NB4 (cell line): ENCODE data around the gene BBS9.

Source experiments
- POLR2A ChIP-seq: IDR thresholded peaks from 2 replicates; pipeline ENCODE4 v1.6.1; 2011; ENCODE audit warnings: mild to moderate bottlenecking; ENCODE audit not compliant: insufficient read length; ENCODE audit errors: extremely low read depth
- TF ChIP-seq, protein P1 (sequence below): IDR thresholded peaks from one replicate; pipeline ENCODE4 v1.5.1; 2012; ENCODE audit warnings: low read depth, low read length
- TF ChIP-seq, protein P2 (sequence below): IDR thresholded peaks from 2 replicates; pipeline ENCODE4 v1.6.1; 2011; ENCODE audit warnings: low read depth, low read length

DNA sequence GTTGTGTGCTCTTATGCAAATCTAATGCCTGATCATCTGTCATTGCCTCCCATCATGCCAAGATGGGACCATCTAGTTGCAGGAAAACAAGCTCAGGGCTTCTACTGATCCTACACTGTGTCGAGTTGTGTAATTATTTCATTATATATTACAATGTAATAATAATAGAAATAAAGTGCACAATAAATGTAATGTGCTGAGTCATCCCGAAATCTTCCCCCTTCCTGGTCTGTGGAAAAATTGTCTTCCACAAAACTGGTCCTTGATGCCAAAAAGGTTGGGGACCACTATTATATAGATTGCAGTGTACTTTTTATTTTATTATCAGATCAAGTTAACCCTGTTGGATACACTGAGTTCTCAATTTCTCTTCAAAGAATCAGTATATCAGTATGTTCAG, 50.2 kb downstream of the BBS9 start:
- TF ChIP-seq POLR2A = no peak
- TF ChIP-seq, protein P1, sequence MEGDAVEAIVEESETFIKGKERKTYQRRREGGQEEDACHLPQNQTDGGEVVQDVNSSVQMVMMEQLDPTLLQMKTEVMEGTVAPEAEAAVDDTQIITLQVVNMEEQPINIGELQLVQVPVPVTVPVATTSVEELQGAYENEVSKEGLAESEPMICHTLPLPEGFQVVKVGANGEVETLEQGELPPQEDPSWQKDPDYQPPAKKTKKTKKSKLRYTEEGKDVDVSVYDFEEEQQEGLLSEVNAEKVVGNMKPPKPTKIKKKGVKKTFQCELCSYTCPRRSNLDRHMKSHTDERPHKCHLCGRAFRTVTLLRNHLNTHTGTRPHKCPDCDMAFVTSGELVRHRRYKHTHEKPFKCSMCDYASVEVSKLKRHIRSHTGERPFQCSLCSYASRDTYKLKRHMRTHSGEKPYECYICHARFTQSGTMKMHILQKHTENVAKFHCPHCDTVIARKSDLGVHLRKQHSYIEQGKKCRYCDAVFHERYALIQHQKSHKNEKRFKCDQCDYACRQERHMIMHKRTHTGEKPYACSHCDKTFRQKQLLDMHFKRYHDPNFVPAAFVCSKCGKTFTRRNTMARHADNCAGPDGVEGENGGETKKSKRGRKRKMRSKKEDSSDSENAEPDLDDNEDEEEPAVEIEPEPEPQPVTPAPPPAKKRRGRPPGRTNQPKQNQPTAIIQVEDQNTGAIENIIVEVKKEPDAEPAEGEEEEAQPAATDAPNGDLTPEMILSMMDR = no peak
- TF ChIP-seq, protein P2, sequence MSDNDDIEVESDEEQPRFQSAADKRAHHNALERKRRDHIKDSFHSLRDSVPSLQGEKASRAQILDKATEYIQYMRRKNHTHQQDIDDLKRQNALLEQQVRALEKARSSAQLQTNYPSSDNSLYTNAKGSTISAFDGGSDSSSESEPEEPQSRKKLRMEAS = no peak
